Astrocyte (in vitro differentiated cells and primary cell): ENCODE results near the gene MIEF1.

Experiments used
- CTCF ChIP-seq: IDR thresholded peaks from 2 replicates; pipeline ENCODE4 v1.5.1; 2011; ENCODE audit warnings: low read depth, mild to moderate bottlenecking, inconsistent platforms, low read length, moderate library complexity; ENCODE audit not compliant: insufficient read depth
- EZH2 ChIP-seq: IDR thresholded peaks from 2 replicates; pipeline ENCODE4 v1.6.1; 2012; ENCODE audit warnings: mild to moderate bottlenecking, low read length, inconsistent platforms; ENCODE audit not compliant: insufficient read depth

GRCh38 chr22:39560127-39560526 lies 58.0 kb downstream of the MIEF1 start:
- TF ChIP-seq CTCF = no peak
- no peak for TF ChIP-seq EZH2
